ENCODE results near the gene SYTL3. TPM values are rescaled to one million over a fixed set of nuclear protein-coding genes. Genes with fewer than 3 reads are reported as not detected.
A peak's percentile ranks its signal among the peaks of the same experiment; 100 is the strongest.

Gene SYTL3
- total RNA-seq, 2 experiments from 2014 or later: 163 to 180 TPM

DNA sequence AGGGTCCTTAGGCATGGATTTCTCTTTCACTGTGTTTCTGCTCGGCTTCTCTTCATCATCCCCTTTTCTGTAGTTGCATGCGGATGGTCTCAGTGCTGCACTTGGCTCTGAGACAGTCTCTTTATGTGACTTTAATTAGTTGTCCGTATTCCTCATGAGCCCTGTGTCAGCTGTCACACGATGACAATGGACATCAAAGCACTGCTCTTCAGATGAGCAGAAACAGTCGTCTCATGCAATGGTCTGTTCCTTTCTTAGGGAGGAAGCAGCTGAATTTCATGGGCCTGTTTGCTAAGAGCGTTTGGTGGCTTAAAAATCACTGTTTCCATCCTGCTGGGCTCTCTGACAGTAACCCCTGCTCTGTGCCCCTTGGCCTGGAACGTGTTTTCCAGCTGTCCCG, 64.9 kb downstream of the SYTL3 start:
- ATAC-seq (no peak), DNase-seq (no peak)
- intact Hi-C loops (cut with DNase I, micrococcal nuclease): no loop called here
- H3K4me3 Mint-ChIP-seq: no peak overlapping the region
- CTCF ChIA-PET: no interaction called here
- H3K27ac Mint-ChIP-seq: no peak overlapping the region
- peaks cover 82% of the 10 kb centered on the region for H3K36me3 Mint-ChIP-seq (ENCODE audit: low read depth)
- H3K27me3 Mint-ChIP-seq: no peaks in the 10 kb centered on the region
- peaks cover 29% of the 10 kb centered on the region for H3K4me1 Mint-ChIP-seq
- H3K9me3 Mint-ChIP-seq (ENCODE audit: low read depth): no peaks in the 10 kb centered on the region
- POLR2A ChIA-PET: no interaction called here

DNA sequence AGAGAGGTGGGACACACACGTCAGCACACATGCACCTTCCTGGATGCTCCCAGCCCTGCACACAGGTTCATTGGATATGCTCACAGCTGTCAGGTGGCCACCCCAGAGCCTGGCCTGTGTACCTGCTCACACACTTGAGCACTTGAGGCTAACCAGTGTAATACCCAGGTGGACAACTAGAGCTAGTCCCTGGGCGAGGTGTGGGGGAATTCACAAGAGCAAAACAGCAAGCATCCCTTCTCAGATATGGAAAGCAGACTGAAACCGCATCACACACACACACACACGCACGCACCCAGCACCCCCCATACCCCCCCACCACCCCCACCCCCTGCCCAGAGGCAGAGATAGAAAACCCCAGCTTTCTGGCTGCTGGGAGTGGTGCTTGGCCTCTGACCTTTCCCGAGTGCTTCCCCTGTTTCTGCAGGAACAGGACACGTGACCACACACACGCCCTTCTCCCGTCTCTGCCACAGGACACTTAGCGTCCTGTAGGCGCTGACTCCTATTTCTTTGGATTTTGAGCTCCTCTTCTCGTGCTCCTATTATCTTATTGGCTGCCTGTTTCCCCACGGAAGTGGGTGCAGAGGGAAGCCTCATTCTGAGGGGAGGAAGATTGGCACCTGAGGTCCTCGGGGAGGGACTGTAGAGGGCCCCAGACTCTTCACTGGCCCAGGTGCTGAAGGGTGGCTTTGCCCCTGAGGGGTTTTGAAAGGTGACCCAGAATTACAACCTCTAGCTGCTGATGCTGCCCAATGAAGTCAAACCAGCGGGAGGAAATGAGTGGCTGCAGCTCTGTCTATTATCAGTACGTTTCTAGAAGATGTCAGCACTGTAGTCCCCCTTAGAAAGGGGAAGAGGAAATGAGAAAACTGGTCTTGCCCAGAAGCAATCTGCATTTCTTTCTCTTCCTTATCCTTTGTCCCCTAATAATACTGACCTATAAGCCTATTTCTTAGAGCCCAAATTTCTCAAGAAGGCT, 65.8 kb downstream of the SYTL3 start:
- Mint-ChIP-seq H3K27ac (no peak overlapping the region), H3K4me1 (peaks cover 36% of the 10 kb centered on the region), H3K36me3 (ENCODE audit: low read depth) (peaks cover 78% of the 10 kb centered on the region), H3K4me3 (no peak overlapping the region), H3K27me3 (no peaks in the 10 kb centered on the region), H3K9me3 (ENCODE audit: low read depth) (no peaks in the 10 kb centered on the region)
- no peak for DNase-seq
- ChIA-PET POLR2A (no interaction called here), CTCF (interaction anchor here (0.5 to 0.7 kb wide), 2 partner anchors 37 to 1336 kb away, joined by 3 read pairs; no protein-coding TSS in a partner anchor)
- intact Hi-C loops (cut with DNase I, micrococcal nuclease): no loop called here
- ATAC-seq: no peak

- H3K4me1 Mint-ChIP-seq: peaks cover 42% of the 10 kb centered on the region
- H3K36me3 Mint-ChIP-seq (ENCODE audit: low read depth): peaks cover 80% of the 10 kb centered on the region
- intact Hi-C loops (cut with DNase I, micrococcal nuclease): no loop called here
- ChIA-PET POLR2A (no interaction called here), CTCF (interaction anchor here (0.6 to 2.5 kb wide), 5 partner anchors 9 to 278 kb away, joined by 3 to 11 read pairs (median 3); no protein-coding TSS in a partner anchor)
- DNase-seq: no peak
- H3K27ac Mint-ChIP-seq: peak overlapping the region; percentile 31
- no peak for ATAC-seq
- no peaks in the 10 kb centered on the region for H3K27me3 Mint-ChIP-seq
- no peaks in the 10 kb centered on the region for H3K9me3 Mint-ChIP-seq (ENCODE audit: low read depth)
- no peak overlapping the region for H3K4me3 Mint-ChIP-seq
These were observed 67.8 kb downstream of the SYTL3 start for GRCh38 chr6:158717341-158718330.

DNA sequence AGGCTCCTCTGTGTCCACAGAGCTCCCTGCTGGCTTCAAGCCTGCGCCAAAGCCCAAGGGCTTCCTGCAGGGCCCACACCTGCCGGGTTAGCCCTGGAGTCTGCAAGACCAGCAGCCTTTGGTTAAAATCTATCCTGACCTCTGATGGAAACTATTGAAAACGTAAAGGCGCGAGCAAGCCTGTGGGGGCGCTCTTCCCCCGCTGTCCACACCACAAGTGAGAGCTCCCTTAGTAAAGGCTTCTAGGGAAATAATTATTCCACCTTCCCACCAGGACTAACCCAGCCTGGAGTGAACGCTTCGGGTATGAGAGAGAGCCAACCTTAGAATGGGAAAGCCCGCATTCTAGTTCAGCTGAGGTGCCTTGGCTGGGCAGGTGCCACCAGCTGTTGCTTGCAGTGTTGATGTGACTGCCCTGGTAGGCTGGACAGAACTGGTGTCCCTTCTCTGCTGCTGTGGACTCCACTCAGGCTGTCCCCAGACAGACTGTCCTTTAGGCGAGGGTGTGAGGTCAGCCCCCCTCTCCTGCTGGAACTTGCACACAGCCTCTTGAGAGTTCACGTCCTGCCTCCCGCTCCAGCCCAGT, 68.7 kb downstream of the SYTL3 start:
- no peaks in the 10 kb centered on the region for H3K9me3 Mint-ChIP-seq (ENCODE audit: low read depth)
- ChIA-PET CTCF (interaction anchor here (0.8 to 2.5 kb wide), 6 partner anchors 10 to 277 kb away, joined by 3 to 11 read pairs (median 4); no protein-coding TSS in a partner anchor), POLR2A (no interaction called here)
- no peak for ATAC-seq
- peaks cover 42% of the 10 kb centered on the region for H3K4me1 Mint-ChIP-seq
- no peak overlapping the region for H3K4me3 Mint-ChIP-seq
- no peaks in the 10 kb centered on the region for H3K27me3 Mint-ChIP-seq
- H3K27ac Mint-ChIP-seq: no peak overlapping the region
- intact Hi-C loops (cut with DNase I, micrococcal nuclease): no loop called here
- peaks cover 79% of the 10 kb centered on the region for H3K36me3 Mint-ChIP-seq (ENCODE audit: low read depth)
- no peak for DNase-seq

DNA sequence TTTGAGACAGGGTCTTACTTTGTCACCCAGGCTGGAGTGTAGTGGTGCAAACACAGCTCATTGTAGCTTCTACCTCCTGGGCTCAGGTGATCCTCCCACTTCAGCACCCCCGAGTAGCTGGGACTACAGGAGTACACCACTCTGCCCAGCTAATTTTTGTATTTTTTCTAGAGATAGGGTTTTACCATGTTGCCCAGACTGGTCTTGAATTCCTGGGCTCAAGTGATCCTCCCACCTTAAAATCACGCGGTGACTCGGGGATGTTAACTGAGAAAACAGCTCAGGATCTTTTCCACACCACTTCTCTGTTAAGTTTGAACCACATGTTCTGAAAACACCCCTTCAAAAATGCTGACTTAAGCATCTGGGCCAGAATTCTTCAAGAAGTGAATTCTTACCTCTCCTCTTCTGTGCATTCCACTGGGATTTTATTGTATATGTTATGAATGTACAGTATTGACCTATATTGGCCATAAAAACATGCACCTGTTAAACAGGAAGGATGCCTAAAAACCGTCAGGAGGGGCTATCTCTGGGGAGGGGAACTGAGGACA, 72.4 kb downstream of the SYTL3 start:
- POLR2A ChIA-PET: no interaction called here
- H3K4me1 Mint-ChIP-seq: peaks cover 28% of the 10 kb centered on the region
- intact Hi-C loops (cut with DNase I, micrococcal nuclease): loop anchor here in 1 of 2 experiments (5.0 kb wide), 1 partner anchor 385 kb away; no protein-coding TSS in a partner anchor
- CTCF ChIA-PET: interaction anchor here (1.0 to 1.5 kb wide), 2 partner anchors 251 to 412 kb away, joined by 3 read pairs; no protein-coding TSS in a partner anchor
- DNase-seq (no peak), ATAC-seq (no peak)
- peaks cover 83% of the 10 kb centered on the region for H3K36me3 Mint-ChIP-seq (ENCODE audit: low read depth)
- H3K9me3 Mint-ChIP-seq (ENCODE audit: low read depth): no peaks in the 10 kb centered on the region
- no peak overlapping the region for H3K27ac Mint-ChIP-seq
- H3K27me3 Mint-ChIP-seq: no peaks in the 10 kb centered on the region
- no peak overlapping the region for H3K4me3 Mint-ChIP-seq

GRCh38 chr6:158725704-158726103, 75.8 kb downstream of the SYTL3 start:
- ChIA-PET POLR2A (interaction anchor here (0.9 kb wide), 1 partner anchor 11 kb away, joined by 3 read pairs; no protein-coding TSS in a partner anchor), CTCF (no interaction called here)
- H3K9me3 Mint-ChIP-seq (ENCODE audit: low read depth): no peaks in the 10 kb centered on the region
- ATAC-seq (no peak), DNase-seq (no peak)
- no peak overlapping the region for H3K27ac Mint-ChIP-seq
- H3K4me1 Mint-ChIP-seq: peaks cover 5% of the 10 kb centered on the region
- H3K4me3 Mint-ChIP-seq: no peak overlapping the region
- H3K36me3 Mint-ChIP-seq (ENCODE audit: low read depth): peaks cover 79% of the 10 kb centered on the region
- intact Hi-C loops (cut with DNase I, micrococcal nuclease): no loop called here
- H3K27me3 Mint-ChIP-seq: no peaks in the 10 kb centered on the region

DNA sequence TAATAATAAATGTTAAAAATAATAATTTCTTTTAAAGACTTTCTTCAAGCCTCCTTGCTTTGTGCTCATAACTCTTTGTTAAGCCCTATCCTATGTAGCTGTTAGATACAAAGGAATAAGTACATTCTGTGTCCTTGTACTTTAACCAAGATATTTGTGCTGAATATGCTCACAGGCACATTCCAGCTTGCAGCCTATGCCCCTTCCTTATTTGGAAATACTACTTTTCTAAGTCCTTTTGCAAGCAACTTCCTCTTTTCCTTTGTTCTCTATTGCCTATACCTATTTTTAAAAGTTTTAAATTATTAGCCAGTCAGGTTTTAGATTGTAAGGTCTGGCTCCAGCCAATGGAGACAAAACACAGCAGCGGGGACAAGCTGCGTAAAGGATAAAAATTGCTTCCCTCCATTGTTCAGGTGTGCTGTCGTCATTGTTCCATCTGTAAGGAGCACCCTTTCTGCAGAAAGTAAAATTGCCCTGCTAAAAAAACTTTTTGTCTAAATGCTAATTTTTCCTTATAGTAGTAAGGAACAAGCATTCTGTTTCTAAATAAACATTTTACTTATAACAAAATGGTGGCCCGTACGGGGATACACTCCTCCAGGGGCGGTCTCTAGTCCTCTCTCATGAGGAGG, 80.2 kb downstream of the SYTL3 start:
- ChIA-PET CTCF (no interaction called here), POLR2A (interaction anchor here (0.6 kb wide), 1 partner anchor 12 kb away, joined by 3 read pairs; no protein-coding TSS in a partner anchor)
- Mint-ChIP-seq H3K9me3 (ENCODE audit: low read depth) (peaks cover 3% of the 10 kb centered on the region), H3K27ac (no peak overlapping the region), H3K36me3 (ENCODE audit: low read depth) (peaks cover 84% of the 10 kb centered on the region), H3K27me3 (no peaks in the 10 kb centered on the region), H3K4me3 (no peak overlapping the region), H3K4me1 (no peaks in the 10 kb centered on the region)
- intact Hi-C loops (cut with DNase I, micrococcal nuclease): no loop called here
- ATAC-seq (no peak), DNase-seq (no peak)

GRCh38 chr6:158730541-158730907, 80.7 kb downstream of the SYTL3 start:
- DNase-seq: no peak
- Mint-ChIP-seq H3K9me3 (ENCODE audit: low read depth) (peaks cover 3% of the 10 kb centered on the region), H3K27ac (no peak overlapping the region), H3K4me3 (no peak overlapping the region), H3K36me3 (ENCODE audit: low read depth) (peaks cover 83% of the 10 kb centered on the region), H3K4me1 (no peaks in the 10 kb centered on the region), H3K27me3 (no peaks in the 10 kb centered on the region)
- ChIA-PET CTCF (no interaction called here), POLR2A (no interaction called here)
- intact Hi-C loops (cut with DNase I, micrococcal nuclease): no loop called here
- ATAC-seq: no peak

DNA sequence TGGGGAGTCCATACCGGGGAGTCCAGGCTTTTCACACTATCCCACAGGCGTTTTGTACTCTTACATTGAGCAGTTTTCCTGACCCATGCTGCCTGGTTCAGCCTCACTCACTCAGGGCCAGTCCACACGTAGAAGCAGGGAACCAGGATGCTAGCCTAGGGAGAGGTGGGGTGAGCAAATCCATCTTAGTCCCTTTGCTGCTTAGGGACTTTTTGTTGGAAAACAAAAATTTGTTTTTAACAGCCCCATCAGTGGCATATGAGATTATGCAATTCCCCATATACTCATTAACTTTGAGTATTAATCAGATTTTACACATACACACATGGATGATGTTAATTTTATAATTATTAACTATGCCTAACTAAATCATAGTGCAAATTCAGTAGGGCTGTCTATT, 85.2 kb downstream of the SYTL3 start:
- no peak for ATAC-seq
- H3K27me3 Mint-ChIP-seq: no peaks in the 10 kb centered on the region
- H3K4me1 Mint-ChIP-seq: no peaks in the 10 kb centered on the region
- peaks cover 19% of the 10 kb centered on the region for H3K9me3 Mint-ChIP-seq (ENCODE audit: low read depth)
- intact Hi-C loops (cut with DNase I, micrococcal nuclease): no loop called here
- H3K36me3 Mint-ChIP-seq (ENCODE audit: low read depth): peaks cover 92% of the 10 kb centered on the region
- no peak overlapping the region for H3K4me3 Mint-ChIP-seq
- no peak for DNase-seq
- ChIA-PET CTCF (interaction anchor here (0.6 to 0.8 kb wide), 2 partner anchors 12 to 98 kb away, joined by 3 read pairs; no protein-coding TSS in a partner anchor), POLR2A (no interaction called here)
- no peak overlapping the region for H3K27ac Mint-ChIP-seq

DNA sequence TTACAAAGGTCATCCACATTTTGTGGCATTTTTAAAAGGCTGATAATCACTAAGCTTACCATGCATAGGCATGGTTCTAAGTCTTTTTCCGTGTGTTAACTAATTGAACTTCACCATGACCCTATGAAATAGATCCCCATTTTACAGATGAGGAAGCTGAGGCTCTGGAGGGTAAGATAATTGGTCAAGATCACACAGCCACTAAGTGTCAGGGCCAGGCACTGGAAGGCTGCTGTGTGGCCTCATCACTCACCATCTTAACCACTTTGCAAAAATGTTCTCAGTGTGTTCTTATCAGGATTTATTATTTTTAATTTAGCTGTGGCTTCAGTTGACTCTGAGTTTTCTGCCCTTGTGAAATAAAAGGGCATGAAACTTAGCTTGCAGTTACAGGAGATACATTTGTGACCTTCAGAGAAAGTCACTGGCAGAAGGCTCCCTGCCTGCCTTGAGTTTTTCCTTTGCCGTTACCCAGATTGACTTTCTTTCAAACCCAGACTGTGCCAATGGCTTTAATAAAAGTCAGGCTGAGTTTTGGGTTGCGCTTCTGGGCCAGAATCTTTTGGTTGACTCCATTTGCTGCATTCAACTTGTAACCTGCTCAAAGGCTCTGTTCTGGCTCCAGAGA, 87.3 kb downstream of the SYTL3 start:
- Mint-ChIP-seq H3K9me3 (ENCODE audit: low read depth) (peaks cover 16% of the 10 kb centered on the region), H3K27me3 (no peaks in the 10 kb centered on the region), H3K36me3 (ENCODE audit: low read depth) (peaks cover 88% of the 10 kb centered on the region), H3K27ac (no peak overlapping the region), H3K4me3 (no peak overlapping the region), H3K4me1 (no peaks in the 10 kb centered on the region)
- DNase-seq (no peak), ATAC-seq (no peak)
- ChIA-PET POLR2A (interaction anchor here (0.6 kb wide), 1 partner anchor 11 kb away, joined by 3 read pairs; no protein-coding TSS in a partner anchor), CTCF (no interaction called here)
- intact Hi-C loops (cut with DNase I, micrococcal nuclease): no loop called here
